ENCODE results near the gene TRPV2. TPM values are rescaled to one million over a fixed set of nuclear protein-coding genes. Genes with fewer than 3 reads are reported as not detected.

Gene TRPV2
- total and polyA plus RNA-seq, 2 experiments from 2014 or later, result 1.7 to 3.2 TPM

DNA sequence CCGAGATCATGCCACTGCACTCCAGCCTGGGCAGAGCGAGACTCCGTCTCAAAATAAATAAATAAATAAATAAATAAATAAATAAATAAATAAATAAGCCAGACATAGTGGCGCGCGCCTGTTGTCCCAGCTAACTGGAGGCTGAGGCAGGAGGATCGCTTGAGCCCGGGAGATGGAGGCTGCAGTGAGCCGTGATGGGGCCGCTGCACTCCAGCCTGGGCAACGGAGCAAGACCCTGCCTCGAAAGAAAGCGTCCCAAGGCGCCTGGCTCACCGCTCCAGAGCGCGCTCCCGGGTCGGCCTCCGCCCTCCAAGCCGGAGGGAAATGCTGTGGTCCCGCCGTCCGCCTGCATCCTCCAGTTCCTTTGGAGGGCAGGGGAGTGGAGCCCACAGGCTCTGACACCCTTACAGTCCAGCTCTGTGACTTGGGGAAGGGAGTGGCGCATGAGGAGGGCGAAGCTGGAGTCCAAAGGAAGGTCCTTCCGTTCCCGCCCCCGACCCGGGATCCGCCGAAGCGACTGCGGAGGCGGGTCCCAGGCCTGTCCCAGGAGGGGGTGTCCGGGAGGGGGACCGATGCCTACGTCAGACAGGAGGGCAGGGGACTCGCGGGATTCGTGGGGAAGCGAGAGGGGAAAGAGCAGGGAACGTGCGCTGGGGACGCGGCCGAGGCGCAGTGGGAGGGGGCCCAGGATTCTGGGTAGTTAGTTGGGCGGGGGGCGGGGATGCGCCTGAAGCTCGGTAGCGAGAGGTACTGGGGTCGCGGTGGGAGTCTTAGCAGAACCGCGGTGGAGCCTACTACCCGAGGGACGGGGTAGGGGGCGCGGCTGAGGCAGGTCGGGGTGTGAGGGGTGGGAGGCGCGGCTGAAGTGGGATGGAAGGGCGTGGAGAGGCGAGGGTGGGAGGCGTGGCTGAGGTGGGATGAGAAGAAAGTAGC is 8.4 kb upstream of the TRPV2 start (continued):
- TF ChIP-seq, protein P1, sequence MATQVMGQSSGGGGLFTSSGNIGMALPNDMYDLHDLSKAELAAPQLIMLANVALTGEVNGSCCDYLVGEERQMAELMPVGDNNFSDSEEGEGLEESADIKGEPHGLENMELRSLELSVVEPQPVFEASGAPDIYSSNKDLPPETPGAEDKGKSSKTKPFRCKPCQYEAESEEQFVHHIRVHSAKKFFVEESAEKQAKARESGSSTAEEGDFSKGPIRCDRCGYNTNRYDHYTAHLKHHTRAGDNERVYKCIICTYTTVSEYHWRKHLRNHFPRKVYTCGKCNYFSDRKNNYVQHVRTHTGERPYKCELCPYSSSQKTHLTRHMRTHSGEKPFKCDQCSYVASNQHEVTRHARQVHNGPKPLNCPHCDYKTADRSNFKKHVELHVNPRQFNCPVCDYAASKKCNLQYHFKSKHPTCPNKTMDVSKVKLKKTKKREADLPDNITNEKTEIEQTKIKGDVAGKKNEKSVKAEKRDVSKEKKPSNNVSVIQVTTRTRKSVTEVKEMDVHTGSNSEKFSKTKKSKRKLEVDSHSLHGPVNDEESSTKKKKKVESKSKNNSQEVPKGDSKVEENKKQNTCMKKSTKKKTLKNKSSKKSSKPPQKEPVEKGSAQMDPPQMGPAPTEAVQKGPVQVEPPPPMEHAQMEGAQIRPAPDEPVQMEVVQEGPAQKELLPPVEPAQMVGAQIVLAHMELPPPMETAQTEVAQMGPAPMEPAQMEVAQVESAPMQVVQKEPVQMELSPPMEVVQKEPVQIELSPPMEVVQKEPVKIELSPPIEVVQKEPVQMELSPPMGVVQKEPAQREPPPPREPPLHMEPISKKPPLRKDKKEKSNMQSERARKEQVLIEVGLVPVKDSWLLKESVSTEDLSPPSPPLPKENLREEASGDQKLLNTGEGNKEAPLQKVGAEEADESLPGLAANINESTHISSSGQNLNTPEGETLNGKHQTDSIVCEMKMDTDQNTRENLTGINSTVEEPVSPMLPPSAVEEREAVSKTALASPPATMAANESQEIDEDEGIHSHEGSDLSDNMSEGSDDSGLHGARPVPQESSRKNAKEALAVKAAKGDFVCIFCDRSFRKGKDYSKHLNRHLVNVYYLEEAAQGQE (IDR thresholded peaks at IDR 0.05; ENCODE audit: unreplicated experiment), result no peak
- TF ChIP-seq, protein P2, sequence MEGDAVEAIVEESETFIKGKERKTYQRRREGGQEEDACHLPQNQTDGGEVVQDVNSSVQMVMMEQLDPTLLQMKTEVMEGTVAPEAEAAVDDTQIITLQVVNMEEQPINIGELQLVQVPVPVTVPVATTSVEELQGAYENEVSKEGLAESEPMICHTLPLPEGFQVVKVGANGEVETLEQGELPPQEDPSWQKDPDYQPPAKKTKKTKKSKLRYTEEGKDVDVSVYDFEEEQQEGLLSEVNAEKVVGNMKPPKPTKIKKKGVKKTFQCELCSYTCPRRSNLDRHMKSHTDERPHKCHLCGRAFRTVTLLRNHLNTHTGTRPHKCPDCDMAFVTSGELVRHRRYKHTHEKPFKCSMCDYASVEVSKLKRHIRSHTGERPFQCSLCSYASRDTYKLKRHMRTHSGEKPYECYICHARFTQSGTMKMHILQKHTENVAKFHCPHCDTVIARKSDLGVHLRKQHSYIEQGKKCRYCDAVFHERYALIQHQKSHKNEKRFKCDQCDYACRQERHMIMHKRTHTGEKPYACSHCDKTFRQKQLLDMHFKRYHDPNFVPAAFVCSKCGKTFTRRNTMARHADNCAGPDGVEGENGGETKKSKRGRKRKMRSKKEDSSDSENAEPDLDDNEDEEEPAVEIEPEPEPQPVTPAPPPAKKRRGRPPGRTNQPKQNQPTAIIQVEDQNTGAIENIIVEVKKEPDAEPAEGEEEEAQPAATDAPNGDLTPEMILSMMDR (conservative IDR thresholded peaks at IDR 0.05; ENCODE audit: low read depth in 2 of 2), result peak in 1 of 2 experiments; percentile 51; a peak in 2 of 4 replicates
- TF ChIP-seq ZNF114 (CRISPR knock-in tag; IDR thresholded peaks at IDR 0.05), result no peak

DNA sequence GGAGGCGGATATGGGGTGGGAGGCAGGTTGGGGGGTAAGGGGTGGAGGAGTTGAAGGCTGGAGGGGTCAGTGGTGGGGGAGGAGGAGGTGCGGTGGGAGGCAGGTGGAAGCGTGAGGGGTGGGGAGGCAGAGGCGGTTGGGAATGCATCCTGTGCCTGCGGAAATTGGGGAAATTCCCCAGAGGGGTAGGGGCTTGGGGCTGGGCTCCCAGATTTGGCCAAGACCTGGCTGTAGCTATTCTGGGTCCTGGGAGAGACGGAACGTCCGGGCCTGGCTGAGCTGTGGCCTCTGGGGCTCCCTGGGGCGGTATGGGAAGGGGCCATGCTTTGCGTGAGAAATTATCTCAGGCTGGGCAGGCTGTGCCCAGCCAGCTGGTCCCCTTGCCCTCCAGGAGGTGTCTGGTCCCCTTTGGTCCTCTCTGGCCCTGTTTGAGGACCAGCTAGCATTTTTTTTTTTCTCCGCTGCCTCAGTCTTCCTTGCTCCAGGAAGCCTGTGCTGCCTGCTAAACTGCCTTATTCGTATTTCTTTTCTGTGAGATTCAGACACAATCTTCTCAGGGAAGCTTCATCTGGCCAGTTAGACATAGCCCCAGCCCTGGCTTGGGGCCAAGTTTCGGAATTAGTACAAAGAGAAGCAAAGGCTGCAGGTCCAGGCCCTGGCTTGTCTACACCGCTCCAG is 7.3 kb upstream of the TRPV2 start:
- peaks cover 9% of the 10 kb centered on the region for H3K4me1 Mint-ChIP-seq
- peak overlapping the region; percentile 42 for H3K4me3 Mint-ChIP-seq
- H3K9me3 Mint-ChIP-seq, result no peaks in the 10 kb centered on the region
- ATAC-seq, result peak; percentile 62
- Histone ChIP-seq H3F3A (replicated peaks; ENCODE audit: low read depth) (peaks cover 9% of the 10 kb centered on the region), H4K20me1 (replicated peaks; ENCODE audit: insufficient read depth) (no peaks in the 10 kb centered on the region), H2AFZ (0 out of 2 replicates have a peak overlapping the region, but pooled peaks have one; percentile 78), H3K4me1 (ENCODE audit: insufficient read depth) (peaks cover 8% of the 10 kb centered on the region), H3K36me3 (ENCODE audit: insufficient read depth) (no peaks in the 10 kb centered on the region), H3K4me2 (peak overlapping the region; percentile 75), H3K4me3 (peak overlapping the region; percentile 46), H3K79me2 (replicated peaks; ENCODE audit: insufficient read depth) (no peaks in the 10 kb centered on the region), H3K27ac (ENCODE audit: low read depth) (peak overlapping the region; percentile 95), H3K27me3 (ENCODE audit: insufficient read depth) (no peaks in the 10 kb centered on the region), H3K9me2 (ENCODE audit: insufficient read depth) (no peaks in the 10 kb centered on the region)
- H3K27me3 Mint-ChIP-seq (ENCODE audit: insufficient read depth, low read depth, poor library complexity), result peaks cover 3% of the 10 kb centered on the region
- TF ChIP-seq, protein P3, sequence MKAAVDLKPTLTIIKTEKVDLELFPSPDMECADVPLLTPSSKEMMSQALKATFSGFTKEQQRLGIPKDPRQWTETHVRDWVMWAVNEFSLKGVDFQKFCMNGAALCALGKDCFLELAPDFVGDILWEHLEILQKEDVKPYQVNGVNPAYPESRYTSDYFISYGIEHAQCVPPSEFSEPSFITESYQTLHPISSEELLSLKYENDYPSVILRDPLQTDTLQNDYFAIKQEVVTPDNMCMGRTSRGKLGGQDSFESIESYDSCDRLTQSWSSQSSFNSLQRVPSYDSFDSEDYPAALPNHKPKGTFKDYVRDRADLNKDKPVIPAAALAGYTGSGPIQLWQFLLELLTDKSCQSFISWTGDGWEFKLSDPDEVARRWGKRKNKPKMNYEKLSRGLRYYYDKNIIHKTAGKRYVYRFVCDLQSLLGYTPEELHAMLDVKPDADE (IDR thresholded peaks at IDR 0.05), result no peak
- H3K27ac Mint-ChIP-seq, result peak overlapping the region; percentile 82
- DNase-seq (ENCODE audit: low spot score), result peak; percentile 76
- no peaks in the 10 kb centered on the region; the same call in 2 of the 3 replicates for H3K36me3 Mint-ChIP-seq (ENCODE audit: low read depth)

Data from GM23338 (cell line).